ENCODE results near the gene SIPA1L2.

The SIPA1L2 gene

DNA sequence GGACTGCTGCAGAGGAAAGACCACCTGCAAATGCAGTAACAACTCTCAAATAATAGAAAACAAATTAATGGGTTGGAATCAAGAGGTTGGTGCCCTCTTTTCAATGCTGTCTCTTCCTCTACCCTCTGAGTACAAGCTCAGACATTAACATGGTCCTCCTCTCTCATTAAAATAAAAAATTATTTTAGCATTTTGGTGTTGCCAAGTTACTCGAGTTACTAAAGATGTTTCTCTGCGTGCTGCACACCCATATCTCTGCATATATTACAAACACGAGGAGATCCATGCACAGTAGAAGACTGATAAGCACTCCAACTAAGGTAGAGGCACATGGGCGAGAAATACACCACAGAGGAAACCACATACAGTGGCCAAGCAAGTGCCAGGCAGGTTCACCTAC is 21.5 kb downstream of the SIPA1L2 start:
- H3K27ac ChIP-seq = no peak overlapping the region
- H4K20me1 ChIP-seq = no peaks in the 10 kb centered on the region
- TF ChIP-seq Cebpa-rat (IDR thresholded peaks at IDR 0.05) = no peak
- no peaks in the 10 kb centered on the region for H3K27me3 ChIP-seq
- no peak overlapping the region for H3K9ac ChIP-seq
- no peak overlapping the region for H3K4me3 ChIP-seq
- H3K4me2 ChIP-seq = no peak overlapping the region
- H3K4me1 ChIP-seq = no peaks in the 10 kb centered on the region
- H3K36me3 ChIP-seq = no peaks in the 10 kb centered on the region
- H3K9me3 ChIP-seq = peaks cover 4% of the 10 kb centered on the region

- no peak for TF ChIP-seq Cebpa-rat (IDR thresholded peaks at IDR 0.05)
- no peak overlapping the region for H3K4me2 ChIP-seq
- peaks cover 29% of the 10 kb centered on the region for H3K4me1 ChIP-seq
- H3K9ac ChIP-seq = no peak overlapping the region
- H3K36me3 ChIP-seq = no peaks in the 10 kb centered on the region
- no peaks in the 10 kb centered on the region for H4K20me1 ChIP-seq
- H3K9me3 ChIP-seq = no peaks in the 10 kb centered on the region
- no peak overlapping the region for H3K4me3 ChIP-seq
- no peak overlapping the region for H3K27ac ChIP-seq
- no peaks in the 10 kb centered on the region for H3K27me3 ChIP-seq
Measured at GRCh38 chr1:232602622-232603021, 27.3 kb downstream of the SIPA1L2 start.

DNA sequence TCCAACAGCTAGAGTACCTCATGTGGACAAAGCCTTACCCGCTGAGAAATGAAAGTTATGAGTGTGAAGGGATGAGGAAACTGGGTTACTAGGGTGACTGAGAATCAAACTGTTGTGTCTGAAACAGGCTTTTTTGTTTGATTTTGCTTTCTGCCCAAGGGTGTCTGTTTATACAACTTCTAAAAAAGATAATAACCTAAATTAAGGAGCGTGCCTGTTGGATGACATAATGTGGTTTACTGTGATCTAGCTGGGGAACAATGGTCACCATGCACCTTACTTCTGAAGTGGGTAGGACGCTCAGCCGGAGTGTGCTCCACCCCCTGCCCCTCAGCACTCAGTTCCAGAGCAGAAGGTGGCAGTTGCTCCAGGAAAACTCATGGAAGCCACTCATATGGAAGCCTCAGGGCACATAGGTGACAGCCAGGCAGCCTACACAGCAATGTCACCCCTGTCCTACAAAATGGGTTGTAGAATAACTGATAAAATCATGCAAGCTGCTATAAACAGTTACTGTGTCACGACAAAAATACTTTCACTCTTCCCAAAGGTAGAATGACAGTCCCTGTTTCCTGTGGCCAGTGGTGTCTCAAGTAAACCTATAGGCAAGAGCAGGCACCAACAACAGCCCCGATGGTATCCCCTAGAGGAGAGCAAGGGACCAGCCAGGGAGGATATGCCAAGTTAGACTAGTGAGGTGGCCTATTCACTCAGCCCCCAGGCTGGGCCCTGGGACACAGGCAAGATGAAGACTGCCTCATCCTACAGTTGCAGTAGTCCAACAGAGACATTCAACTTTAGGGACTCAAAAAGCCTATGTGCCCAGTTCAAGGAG is 29.3 kb downstream of the SIPA1L2 start:
- H4K20me1 ChIP-seq = no peaks in the 10 kb centered on the region
- no peaks in the 10 kb centered on the region for H3K27me3 ChIP-seq
- no peak overlapping the region for H3K9ac ChIP-seq
- peaks cover 43% of the 10 kb centered on the region for H3K4me1 ChIP-seq
- no peak for TF ChIP-seq Cebpa-rat (IDR thresholded peaks at IDR 0.05)
- no peaks in the 10 kb centered on the region for H3K36me3 ChIP-seq
- H3K27ac ChIP-seq = no peak overlapping the region
- H3K4me3 ChIP-seq = no peak overlapping the region
- H3K4me2 ChIP-seq = peak overlapping the region; percentile 61
- no peaks in the 10 kb centered on the region for H3K9me3 ChIP-seq

DNA sequence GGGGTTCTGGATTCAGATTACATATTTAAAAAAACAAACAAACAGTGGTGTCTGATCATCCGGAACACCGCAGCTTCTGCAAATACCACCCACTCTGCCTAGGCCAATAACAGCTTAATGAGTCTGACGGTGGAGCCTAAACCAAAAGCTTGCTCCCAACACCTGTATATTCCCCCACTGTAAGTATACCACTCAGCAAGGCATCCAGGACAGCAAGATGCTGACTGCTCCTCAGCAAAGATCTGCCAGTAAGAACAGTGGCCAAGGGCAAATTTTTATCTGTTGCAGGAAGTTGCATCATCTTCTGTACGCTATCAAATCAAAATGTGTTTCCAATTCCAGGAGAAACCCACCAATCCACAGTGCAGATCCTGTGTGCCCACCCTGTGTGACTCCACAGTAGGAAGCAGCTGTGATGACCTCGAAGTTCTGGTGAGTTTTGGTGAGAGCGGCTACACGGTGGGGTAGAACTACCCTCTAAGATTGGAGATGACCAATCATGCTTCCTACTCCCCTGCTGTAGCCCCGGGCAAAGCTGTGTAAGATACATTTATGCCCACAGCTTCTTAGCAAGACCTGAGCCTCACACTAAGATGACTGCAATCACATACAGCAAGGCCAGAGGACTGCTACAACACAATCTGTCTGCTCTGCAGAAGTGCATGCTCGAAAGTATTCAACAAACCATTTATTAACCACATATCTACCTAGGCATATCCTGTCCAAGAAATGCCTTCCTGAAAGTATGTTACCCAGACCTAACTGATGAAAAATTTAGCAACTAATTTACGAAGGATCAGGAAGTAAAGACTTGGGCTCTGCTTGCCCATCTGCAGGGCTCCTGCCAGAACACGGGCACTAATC is 30.5 kb downstream of the SIPA1L2 start:
- Histone ChIP-seq H3K4me3 (no peak overlapping the region), H4K20me1 (no peaks in the 10 kb centered on the region), H3K4me1 (peaks cover 43% of the 10 kb centered on the region), H3K27ac (peak overlapping the region; percentile 47), H3K9ac (peak overlapping the region; percentile 47; the same call in 1 of the 2 replicates), H3K27me3 (no peaks in the 10 kb centered on the region), H3K4me2 (peak overlapping the region; percentile 61), H3K9me3 (no peaks in the 10 kb centered on the region), H3K36me3 (no peaks in the 10 kb centered on the region)
- peak; percentile 80 for TF ChIP-seq Cebpa-rat (IDR thresholded peaks at IDR 0.05)

DNA sequence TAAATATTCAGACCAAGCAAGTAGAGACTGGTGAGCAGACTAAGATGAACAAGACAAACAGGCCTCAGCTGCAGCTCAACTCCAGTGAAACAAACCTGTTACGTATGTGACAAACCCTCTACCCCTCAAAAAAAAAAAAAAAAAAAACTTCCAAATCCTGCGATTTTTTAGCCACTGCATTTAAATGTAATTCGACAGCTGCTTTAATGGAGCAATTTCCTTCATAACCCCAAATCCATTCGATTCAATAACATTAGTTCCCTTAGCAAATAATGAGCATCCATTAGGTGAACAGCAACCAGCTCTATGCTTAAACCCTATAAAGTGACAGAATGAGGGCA is 31.1 kb downstream of the SIPA1L2 start:
- Histone ChIP-seq H3K27me3 (no peaks in the 10 kb centered on the region), H3K27ac (peak overlapping the region; percentile 47; the same call in 1 of the 2 replicates), H4K20me1 (no peaks in the 10 kb centered on the region), H3K4me2 (peak overlapping the region; percentile 61), H3K9me3 (no peaks in the 10 kb centered on the region), H3K36me3 (no peaks in the 10 kb centered on the region), H3K9ac (no peak overlapping the region), H3K4me3 (no peak overlapping the region), H3K4me1 (peaks cover 43% of the 10 kb centered on the region)
- TF ChIP-seq Cebpa-rat (IDR thresholded peaks at IDR 0.05) = no peak

DNA sequence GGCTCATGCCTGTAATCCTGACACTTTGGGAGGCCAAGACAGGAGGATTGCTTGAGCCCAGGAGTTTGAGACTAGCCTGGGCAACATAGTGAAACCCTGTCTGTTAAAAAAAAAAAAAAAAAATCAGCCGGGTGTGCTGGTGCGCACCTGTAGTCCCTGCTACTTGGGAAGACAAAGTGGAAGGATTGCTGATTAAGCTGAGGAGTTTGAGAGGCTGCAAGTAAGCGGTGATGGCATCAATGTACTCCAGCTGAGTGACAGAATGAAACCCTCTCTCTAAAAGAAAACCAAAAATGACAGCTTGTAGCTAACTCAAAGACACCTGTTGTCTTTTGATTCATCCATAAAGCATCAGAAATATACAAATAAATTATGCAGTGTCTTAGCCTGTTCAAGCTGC is 31.8 kb downstream of the SIPA1L2 start:
- Histone ChIP-seq H3K4me3 (no peak overlapping the region), H3K27ac (no peak overlapping the region), H4K20me1 (no peaks in the 10 kb centered on the region), H3K36me3 (no peaks in the 10 kb centered on the region), H3K27me3 (no peaks in the 10 kb centered on the region), H3K9me3 (no peaks in the 10 kb centered on the region), H3K9ac (no peak overlapping the region), H3K4me2 (no peak overlapping the region), H3K4me1 (peaks cover 43% of the 10 kb centered on the region)
- no peak for TF ChIP-seq Cebpa-rat (IDR thresholded peaks at IDR 0.05)

DNA sequence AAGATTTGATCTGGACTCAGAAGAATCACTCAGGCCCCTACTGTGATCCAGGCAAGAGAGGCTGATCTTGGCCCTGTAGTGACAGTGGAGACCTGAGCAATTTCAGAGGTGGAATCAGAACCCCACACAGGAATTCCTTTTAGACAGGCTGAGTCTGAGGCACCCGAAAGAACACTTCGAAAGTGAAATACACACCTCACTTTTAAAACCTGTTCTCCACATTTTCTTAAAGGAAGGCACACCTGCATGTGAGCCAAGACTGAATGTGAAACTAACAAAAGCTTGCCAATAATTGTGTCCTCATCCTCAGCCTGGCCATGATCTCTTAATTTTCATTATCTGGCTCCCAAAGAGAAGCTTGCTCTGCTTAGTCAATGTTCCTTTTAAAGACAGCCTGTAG is 32.2 kb downstream of the SIPA1L2 start:
- Histone ChIP-seq H3K27me3 (no peaks in the 10 kb centered on the region), H3K36me3 (no peaks in the 10 kb centered on the region), H4K20me1 (no peaks in the 10 kb centered on the region), H3K9ac (no peak overlapping the region), H3K27ac (no peak overlapping the region), H3K9me3 (no peaks in the 10 kb centered on the region), H3K4me2 (no peak overlapping the region), H3K4me1 (peaks cover 43% of the 10 kb centered on the region), H3K4me3 (no peak overlapping the region)
- TF ChIP-seq Cebpa-rat (IDR thresholded peaks at IDR 0.05) = no peak

- Histone ChIP-seq H3K4me1 (peaks cover 47% of the 10 kb centered on the region), H3K27me3 (no peaks in the 10 kb centered on the region), H3K9ac (no peak overlapping the region), H3K4me3 (no peak overlapping the region), H3K4me2 (peak overlapping the region; percentile 37), H3K9me3 (no peaks in the 10 kb centered on the region), H4K20me1 (no peaks in the 10 kb centered on the region), H3K27ac (peak overlapping the region; percentile 24; the same call in 1 of the 2 replicates), H3K36me3 (no peaks in the 10 kb centered on the region)
- no peak for TF ChIP-seq Cebpa-rat (IDR thresholded peaks at IDR 0.05)
Measured at GRCh38 chr1:232596666-232597303, 33.1 kb downstream of the SIPA1L2 start.

GRCh38 chr1:232594768-232595698 is 34.9 kb downstream of the SIPA1L2 start:
- Histone ChIP-seq H3K4me3 (no peak overlapping the region), H3K36me3 (no peaks in the 10 kb centered on the region), H3K9ac (no peak overlapping the region), H3K4me2 (no peak overlapping the region), H3K4me1 (peaks cover 53% of the 10 kb centered on the region), H3K27me3 (no peaks in the 10 kb centered on the region), H3K9me3 (no peaks in the 10 kb centered on the region), H3K27ac (no peak overlapping the region), H4K20me1 (no peaks in the 10 kb centered on the region)
- no peak for TF ChIP-seq Cebpa-rat (IDR thresholded peaks at IDR 0.05)

Data from BLaER1 (cell line).